ENCODE results near the gene VTCN1.

GRCh38 chr1:117171900-117172511 is 38.7 kb downstream of the VTCN1 start:
- TF ChIP-seq EP300 (IDR thresholded peaks at IDR 0.05) (no peak), CTCF (IDR thresholded peaks at IDR 0.05) (no peak), POLR2AphosphoS5 (IDR thresholded peaks at IDR 0.05) (no peak)

Data from suprapubic skin (tissue), 4 donors.